Activated CD8-positive, alpha-beta memory T cell treated with anti-CD3 and anti-CD28 coated beads, Interleukin-2, amount 50 U/mL, for 48 hours (primary cell): Measurements from ENCODE around the gene FAM234A.
"Not testable (repeated sequence)": the region's sequence is repeated elsewhere in the genome, so short reads cannot be mapped to it uniquely, and the experiment has no call there.

Source experiments
- DNase-seq: peaks from one replicate; pipeline ENCODE4 v3.0.0-alpha.2; 2020

FAM234A gene

GRCh38 chr16:230949-231348, 3.7 kb upstream of the FAM234A start:
- DNase-seq = no peak

DNA sequence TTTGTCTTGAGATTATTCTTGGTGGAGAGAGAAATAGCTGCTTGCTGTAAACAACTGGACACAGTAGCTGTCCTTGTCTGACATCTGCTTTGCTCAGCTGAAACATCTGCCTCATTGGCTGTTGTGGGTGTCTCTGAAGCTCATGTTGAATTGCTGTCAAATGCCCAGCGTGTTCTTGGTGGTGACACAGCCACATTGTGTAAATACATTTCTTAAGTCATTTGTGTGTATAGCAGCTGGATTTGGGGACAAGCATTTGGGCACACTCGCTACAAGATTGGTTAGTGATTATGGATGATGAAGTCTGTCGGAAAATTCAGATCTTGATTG, 5.3 kb downstream of the FAM234A start:
- no peak for DNase-seq

DNA sequence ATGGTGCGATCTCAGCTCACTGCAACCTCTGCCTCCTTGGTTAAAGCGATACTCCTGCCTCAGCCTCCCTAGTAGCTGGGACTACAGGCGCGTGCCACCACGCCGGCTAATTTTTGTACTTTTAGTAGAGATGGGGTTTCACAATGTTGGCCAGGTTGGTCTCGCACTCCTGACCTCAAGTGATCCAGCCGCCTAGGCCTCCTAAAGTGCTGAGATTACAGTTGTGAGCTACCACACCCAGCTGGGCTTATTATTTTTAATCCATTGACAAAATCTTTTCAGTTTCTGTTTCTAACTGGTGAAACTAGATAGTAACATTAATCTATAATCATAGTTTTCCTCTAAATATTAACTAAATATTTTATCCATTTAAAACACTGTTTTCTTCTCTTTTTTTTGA, 5.9 kb downstream of the FAM234A start:
- DNase-seq = no peak

DNA sequence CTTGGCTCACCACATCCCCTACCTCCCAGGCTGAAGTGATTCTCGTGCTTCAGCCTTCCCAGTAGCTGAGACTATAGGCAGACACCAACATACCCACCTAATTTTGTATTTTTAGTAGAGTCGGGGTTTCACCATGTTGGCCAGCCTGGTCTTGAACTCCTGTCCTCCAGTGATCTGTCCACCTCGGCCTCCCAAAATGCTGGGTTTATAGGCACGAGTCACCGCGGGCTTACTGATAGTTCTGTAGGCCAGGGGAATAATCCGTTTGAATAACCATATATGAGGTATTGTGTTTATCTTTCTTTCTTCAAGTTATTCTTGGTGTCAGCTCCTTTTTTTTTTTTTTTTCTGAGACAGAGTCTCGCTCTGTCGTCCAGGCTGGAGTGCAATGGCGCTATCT, 7.7 kb downstream of the FAM234A start:
- DNase-seq = no peak

DNA sequence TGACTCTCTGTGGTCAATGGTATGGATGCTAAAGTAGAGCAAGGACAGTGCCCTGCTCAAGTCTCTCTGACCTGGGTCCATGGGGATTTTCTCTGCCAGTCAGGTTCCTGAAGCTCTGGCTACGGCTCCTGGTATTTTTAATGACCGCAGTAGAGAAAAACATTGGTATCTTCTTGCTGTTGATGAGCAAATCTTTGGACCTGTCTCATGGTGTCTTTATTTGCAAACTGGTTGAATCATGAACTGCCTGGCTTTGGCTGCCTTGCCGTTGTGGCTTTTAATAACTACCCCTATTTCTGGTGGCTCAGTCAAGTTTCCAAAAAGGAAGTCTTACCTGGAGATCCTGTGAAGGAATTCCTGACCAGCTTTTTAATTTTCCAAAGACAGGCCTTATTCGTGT, 8.7 kb downstream of the FAM234A start:
- DNase-seq = no peak

DNA sequence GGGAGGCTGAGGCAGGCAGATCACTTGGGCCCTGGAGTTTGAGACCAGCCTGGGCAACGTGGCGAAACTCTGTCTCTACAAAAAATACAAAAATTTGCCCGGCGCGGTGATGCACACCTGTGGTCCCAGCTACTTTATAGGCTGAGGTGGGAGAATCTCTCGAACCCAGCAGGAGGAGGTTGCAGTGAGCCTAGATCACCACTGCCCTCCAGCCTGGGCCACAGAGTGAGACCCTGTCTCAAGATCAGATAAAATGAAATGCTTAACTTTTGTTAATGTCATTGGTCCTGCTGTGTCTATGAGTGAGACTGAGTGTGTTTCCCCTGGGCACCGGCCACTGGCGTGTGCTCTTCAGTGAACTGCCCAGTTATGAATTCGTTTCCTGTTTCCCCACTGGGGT, 10.5 kb downstream of the FAM234A start:
- DNase-seq = no peak

DNA sequence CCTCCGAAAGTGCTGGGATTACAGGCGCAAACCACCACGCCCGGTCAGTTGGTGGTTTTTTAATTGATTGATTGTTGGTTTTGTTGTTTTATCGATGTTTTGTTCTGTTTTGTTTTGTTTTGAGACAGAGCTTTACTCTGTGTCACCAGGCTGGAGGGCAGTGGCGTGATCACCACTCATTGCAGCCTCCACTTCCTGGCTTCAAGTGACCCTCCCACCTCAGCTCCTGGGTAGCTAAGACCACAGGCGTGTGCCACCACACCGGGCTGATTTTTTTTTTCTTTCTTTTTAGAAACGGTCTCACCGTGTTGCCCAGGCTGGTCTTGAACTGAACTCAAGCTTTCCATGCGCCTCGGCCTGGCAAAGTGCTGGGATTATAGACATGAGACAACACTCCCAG, 12.4 kb downstream of the FAM234A start:
- no peak for DNase-seq

- no peak for DNase-seq
Observed at GRCh38 chr16:249431-249830, 14.8 kb downstream of the FAM234A start.

DNA sequence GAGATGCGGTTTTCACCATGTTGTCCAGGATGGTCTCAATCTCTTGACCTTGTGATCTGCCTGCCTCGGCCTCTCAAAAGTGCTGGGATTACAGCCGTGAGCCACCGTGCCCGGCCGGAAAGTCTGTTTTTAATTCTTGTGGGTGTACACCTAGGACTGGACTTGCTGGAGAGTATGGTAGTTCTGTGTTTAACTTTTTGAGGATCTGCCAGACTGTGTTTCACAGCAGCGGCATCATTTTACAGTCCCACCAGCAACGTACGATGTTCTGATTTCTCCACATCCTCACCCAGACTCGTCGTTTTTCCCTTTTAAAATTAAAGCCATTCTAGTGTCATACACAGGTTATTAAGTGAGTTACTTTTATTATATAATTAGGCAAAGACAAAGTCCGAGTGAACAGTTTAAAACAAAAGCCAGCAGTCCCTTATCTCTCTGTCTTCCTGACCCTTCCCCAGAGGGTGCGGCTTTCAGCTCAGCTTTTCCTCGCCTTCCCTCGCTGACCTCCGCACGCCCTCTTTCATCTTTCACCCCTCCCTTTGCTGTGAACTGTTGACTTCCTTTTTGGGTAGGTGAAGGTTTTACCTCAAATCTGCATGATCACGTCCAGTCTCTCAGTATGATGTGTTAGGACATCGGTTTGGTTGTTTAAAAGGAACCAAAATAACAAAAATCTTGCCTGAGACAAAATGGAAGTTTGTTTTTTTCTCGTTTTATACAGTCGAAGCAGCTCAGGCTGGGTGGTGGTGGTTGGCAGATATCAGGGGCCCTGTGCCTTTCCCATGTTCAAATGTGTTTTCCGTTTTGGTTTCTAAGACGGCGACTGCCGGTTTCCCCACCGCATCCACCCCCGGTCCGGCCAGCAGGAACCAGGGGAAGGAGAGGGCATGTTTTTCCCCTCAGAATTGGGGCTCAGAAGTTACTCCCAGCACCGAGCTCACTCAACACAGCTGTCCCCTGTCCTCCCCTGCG, 18.0 kb downstream of the FAM234A start:
- DNase-seq = no peak

GRCh38 chr16:253833-254232, 19.2 kb downstream of the FAM234A start:
- DNase-seq = no peak

GRCh38 chr16:254461-254860, 19.8 kb downstream of the FAM234A start:
- DNase-seq = no peak

- DNase-seq = no peak
Observed at GRCh38 chr16:255183-255582, 20.6 kb downstream of the FAM234A start.

GRCh38 chr16:258091-258490, 23.5 kb downstream of the FAM234A start:
- DNase-seq = not testable (repeated sequence)

- no peak for DNase-seq
Observed at GRCh38 chr16:259226-259625, 24.6 kb downstream of the FAM234A start.

GRCh38 chr16:259814-260253, 25.2 kb downstream of the FAM234A start:
- no peak for DNase-seq

- no peak for DNase-seq
Observed at GRCh38 chr16:260326-260725, 25.7 kb downstream of the FAM234A start.

DNA sequence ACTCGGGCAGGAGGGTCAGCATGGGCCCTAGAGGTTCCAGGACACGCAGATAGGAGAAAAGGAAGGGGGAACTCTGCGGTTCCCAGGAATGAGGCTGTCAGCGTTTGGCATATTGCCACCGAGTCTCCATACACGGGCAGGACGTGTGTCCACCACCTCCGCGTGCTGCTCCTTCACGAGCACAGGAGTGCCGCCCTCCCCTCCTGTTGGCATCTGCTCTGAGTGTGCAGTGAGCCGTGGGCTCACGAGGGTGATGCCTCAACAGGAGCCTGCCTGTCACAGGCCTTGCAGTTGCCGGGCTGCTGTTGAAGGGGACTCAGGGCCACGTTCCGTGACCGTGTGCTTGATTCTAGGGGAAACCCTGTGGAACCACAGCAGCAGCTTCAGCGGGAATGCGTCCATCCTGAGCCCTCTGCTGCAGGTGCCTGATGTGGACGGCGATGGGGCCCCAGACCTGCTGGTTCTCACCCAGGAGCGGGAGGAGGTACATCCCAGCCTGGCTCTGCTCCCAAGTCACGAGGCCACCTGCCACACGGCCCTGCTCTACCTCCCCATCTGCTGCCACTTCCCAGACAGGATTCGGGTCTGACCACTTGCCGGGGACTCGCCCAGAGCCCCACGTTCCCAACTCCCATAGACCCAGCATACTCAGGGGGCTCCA, 26.5 kb downstream of the FAM234A start:
- no peak for DNase-seq

GRCh38 chr16:262121-262745, 27.6 kb downstream of the FAM234A start:
- DNase-seq = no peak

DNA sequence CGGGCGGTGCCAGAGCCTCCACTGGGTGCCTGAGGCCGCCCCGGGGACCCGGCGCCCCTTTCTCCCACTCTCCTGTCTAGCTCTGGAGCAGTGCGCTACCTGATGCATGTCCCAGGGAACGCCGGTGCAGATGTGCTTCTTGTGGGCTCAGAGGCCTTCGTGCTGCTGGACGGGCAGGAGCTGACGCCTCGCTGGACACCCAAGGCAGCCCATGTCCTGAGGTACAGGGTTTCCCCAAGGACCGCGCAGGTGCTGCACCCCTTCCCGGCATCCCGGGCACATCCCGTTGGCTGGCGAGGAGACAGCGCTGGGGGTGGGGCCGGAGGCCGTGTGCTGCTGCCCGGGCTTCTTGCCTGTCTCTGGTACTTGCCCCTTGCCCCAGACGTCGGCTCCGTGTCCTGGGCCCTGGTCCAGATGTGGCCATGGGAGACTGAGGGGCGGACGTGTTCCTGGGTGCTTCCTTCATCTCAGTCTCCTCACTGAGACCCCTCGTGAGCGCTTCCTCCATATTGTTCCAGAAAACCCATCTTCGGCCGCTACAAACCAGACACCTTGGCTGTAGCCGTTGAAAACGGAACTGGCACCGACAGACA, 28.7 kb downstream of the FAM234A start:
- no peak for DNase-seq

- DNase-seq = no peak
Observed at GRCh38 chr16:263944-264343, 29.3 kb downstream of the FAM234A start.

- DNase-seq = no peak
Observed at GRCh38 chr16:264440-264951, 29.9 kb downstream of the FAM234A start.

- no peak for DNase-seq
Observed at GRCh38 chr16:265002-265529, 30.4 kb downstream of the FAM234A start.

- DNase-seq = no peak
Observed at GRCh38 chr16:265711-266110, 31.1 kb downstream of the FAM234A start.
